Endometrial microvascular endothelial cells (primary cell): ENCODE results near the gene IL22RA1. TPM values are rescaled to one million over a fixed set of nuclear protein-coding genes. Genes with fewer than 3 reads are reported as not detected.

ENCODE experiments used
- in situ Hi-C: cut with HindIII; loops from 2 replicates; pipeline ENCODE4 v1.10.0; 2017; ENCODE audit warnings: low sequenced_read_pairs, low pct_unique_long_range_greater_than_20kb; ENCODE audit errors: inconsistent ontology term
- total RNA-seq: library from RNA; depleted of rRNA; stranded (reverse); fragments of >200 nt; gene quantifications from one replicate; pipeline ENCODE4 v1.2.3, GENCODE V29; 2015; ENCODE audit errors: inconsistent ontology term

The IL22RA1 gene, protein sequence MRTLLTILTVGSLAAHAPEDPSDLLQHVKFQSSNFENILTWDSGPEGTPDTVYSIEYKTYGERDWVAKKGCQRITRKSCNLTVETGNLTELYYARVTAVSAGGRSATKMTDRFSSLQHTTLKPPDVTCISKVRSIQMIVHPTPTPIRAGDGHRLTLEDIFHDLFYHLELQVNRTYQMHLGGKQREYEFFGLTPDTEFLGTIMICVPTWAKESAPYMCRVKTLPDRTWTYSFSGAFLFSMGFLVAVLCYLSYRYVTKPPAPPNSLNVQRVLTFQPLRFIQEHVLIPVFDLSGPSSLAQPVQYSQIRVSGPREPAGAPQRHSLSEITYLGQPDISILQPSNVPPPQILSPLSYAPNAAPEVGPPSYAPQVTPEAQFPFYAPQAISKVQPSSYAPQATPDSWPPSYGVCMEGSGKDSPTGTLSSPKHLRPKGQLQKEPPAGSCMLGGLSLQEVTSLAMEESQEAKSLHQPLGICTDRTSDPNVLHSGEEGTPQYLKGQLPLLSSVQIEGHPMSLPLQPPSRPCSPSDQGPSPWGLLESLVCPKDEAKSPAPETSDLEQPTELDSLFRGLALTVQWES
- total RNA-seq, result not detected

DNA sequence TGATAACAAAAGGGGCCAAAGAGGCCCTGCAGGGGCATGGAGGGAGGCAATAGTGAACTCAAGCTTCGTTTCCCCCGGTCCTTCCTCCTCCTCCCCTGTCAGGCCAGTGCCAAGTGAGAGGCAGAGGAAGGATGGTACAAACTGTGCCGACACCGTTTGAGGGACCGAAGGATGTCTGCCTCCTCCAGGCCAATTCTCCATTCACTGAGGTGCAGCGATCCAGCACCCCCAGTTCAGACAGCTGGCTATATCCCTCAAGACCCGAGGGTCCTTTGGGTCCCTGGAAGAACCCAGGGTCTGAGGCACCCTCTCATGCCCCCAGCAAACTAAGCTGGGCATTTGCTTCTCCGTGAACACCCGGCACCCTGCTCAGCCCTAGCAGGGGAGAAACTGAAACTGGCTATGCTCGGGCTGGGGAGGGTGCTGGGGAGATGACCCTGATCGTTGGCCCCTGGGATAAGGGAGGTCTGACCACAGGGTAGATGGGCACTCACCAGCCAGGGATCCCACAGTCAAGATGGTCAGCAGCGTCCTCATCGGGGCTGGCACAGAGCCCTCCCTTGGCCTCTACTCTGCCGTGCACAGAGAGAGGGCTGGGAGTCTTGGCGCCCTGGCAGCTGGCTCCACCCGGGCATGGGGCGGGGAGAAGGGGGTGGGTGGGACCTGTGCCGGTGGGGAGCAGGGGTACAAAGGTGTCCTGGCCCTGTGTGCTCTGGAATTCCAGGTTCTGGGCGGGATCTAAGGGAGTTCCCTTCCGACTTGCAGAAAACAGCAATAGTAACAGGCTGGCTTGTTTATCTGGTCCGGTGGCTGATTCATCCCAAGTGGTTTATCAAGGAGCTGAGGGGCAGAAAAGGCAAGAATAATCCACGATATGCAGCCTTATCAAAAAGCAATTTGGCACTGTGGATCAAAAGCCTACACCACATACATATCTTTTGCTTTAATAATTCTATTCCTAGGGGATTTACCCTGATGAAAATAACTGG is at the start of gene IL22RA1:
Gene IL22RA1 (minus strand): TSS at position 595 of the 989 bp plus-strand sequence. CDS start 58 bp downstream, at position 537.
- in situ Hi-C loops, result no loop called here

DNA sequence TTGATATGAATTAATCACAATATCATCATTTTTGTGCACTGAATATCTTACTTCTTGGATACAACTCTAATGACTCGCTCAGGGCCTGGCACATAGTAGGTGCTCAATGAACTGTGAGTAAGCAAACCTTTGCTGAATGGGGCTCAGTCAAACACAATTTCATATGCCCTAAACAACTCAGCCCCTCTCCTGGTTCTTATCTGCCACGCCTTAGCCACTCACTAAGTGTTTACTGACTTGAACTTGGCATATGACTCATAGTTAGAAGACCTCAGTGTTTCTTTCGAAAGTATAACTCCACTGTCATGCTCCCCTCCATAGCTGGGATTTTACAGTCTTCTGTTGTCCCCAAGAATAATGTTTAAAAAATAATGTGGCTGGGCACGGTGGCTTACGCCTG is 48.9 kb upstream of the IL22RA1 start:
- in situ Hi-C loops, result loop anchor here (10.0 kb wide), 1 partner anchor 203 kb away; no protein-coding TSS in a partner anchor

DNA sequence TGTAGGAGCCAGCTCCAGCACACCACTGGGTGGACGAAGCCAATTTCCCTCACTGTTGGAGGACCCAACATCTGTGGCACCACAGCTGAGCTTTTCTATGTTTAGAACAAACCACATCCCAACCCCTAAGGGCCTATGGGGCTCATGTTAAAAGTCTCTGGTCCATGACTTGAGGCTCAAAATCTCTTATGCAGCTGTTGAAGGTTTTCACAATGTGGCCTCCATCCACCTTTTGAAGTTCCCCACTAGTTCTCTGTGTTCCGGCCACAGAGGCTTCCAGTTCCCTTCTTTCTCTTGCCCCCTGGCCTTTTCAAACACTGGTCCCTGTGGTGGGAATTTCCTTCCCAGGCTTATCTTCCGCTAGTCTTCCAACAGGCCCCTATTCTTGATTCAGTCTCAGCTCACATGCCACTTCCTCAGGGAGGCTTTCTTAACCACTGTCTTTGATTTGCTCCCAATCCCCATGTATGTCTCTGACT is 48.1 kb upstream of the IL22RA1 start:
- in situ Hi-C loops, result loop anchor here (10.0 kb wide), 1 partner anchor 204 kb away; no protein-coding TSS in a partner anchor

DNA sequence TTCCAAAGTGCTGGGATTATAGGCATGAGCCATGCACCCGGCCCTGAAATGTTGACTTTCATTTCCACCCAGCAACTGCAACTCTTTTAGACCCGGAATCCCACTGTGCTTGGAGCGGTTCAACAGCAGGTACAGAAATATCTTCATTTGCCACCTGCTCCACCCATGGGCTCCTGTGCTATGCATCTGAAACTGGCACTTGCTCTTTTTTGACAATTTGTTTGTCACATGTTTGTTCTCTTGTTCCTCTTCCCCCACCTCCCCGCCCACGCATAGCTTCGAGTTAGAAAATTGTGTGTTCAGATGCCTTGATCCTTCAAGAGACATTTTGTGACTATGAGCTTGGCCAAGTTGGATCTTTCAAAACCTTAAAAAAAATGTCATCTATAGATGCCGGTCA is 46.6 kb upstream of the IL22RA1 start:
- in situ Hi-C loops, result no loop called here

DNA sequence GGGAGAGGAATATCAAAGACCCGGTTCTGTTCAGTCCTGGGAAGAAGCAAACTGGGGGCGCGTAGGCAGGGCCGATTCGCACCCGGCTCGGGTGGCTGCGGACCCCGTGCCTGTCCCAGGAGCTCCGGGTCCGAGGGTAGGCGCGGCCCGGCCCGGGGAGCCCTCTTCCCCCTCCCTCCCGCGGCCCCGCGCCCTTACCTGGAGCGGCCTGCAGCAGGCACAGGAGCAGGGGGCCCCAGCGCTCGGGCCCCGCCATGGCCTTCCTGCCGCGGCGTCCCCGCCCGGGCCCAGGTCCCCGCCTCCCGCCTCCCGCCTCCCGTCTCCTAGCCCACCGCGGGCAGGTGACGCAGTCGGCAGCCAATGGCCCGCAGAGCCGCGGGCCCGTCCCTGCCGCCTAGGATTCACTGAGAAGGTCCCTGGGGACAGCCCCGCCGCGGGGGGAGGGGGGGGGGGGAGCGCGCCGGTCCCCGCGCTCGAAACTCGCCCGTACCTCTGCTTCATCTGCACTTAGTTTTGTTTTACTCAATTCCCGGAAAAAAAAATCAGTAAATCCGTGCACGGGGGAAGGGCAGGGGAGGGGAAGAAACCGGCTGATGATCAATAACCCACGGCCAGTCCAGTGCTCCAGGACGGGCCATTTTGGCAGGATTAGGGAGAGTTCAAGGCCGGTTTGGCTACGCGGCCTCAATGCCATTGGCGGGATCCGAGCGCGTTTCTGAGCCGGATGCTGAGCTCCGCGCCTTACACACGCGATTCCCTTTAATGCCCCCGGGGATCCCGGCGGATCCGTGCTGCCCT is 44.3 kb upstream of the IL22RA1 start, which contains the start of gene IFNLR1:
Gene IFNLR1 (minus strand): TSS at position 297 of the 798 bp plus-strand sequence. CDS start 41 bp downstream, at position 256.
- in situ Hi-C loops, result no loop called here

DNA sequence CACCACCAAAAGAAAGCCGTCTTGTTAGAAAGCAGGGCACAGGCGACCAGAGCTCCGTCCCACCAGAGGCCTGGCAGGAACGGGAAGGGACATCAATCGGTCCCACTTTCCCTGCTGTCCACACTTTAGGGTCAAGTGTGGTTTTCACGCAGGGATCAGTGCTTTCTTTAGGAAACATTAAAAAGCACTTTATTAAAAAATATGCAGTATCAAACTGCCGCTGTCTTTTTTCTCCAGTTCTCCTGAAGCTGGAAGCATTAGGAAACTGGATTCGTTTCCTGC is 43.7 kb upstream of the IL22RA1 start:
- in situ Hi-C loops, result no loop called here

DNA sequence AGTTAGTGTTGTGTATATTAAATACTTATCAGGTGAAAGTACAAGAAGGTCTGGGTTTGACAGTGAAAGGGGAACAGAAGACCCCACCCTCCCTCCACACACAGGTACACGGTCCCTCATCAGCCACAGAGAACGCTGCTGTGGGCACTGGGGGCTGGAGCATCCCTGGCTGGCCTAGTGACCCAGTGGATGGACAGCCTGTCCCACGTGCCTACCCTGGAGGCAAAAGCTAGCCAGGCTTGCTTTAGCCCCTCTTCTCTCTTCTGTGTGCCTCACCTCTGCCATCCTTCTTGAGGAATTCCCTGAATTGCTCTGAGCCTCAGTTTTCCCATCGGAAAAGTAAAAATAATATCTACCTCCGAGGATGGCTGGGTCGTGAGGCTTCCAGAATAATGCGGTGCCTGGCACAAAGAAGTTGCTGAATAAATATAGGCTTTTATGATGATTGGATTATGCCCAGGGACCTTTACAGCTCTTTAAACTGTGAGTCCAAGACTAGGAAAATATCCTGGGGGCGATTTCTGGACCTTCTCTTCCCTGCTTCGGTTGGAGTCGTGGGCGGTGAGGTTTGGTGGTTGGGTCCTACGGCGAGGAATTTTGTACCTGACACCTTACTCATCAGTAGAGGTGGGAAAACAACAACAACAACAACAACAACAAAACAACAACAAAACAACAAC is 43.2 kb upstream of the IL22RA1 start:
- in situ Hi-C loops, result no loop called here

DNA sequence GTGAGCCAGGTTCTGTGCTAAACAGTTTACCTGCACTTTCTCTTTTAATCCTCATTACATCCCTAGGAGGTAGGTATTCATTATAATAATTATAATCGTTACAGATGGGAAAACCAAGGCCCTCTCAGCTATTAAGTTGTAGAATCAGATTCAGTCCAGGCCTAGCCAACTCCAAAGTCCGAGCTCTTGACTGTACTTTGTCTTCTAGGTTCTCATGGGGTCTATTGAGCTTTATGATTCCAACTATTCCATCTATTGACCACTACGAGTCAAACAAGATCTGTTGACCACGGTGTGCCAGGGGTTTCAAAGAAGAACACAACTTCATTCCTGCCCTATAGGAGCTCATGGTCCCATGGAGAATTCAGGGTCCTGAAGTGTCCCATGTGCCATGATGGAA is 42.1 kb upstream of the IL22RA1 start:
- in situ Hi-C loops, result no loop called here

DNA sequence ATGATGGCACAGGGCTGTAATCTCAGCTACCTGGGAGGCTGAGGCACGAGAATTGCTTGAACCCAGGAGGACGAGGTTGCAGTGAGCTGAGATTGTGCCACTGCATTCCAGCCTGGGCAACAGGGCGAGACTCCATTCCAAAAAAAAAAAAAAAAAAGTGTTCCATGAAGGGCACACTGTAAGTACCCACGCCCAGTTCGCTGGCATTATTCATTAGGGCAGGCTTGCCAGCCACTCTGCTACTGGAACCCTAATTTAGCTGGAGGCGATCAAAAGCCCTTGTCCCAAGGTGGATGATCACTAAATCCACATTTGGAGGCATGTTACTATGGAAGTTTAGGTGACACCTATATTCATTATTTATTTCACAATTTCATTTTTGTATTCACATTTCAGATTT is 39.1 kb upstream of the IL22RA1 start:
- in situ Hi-C loops, result no loop called here

DNA sequence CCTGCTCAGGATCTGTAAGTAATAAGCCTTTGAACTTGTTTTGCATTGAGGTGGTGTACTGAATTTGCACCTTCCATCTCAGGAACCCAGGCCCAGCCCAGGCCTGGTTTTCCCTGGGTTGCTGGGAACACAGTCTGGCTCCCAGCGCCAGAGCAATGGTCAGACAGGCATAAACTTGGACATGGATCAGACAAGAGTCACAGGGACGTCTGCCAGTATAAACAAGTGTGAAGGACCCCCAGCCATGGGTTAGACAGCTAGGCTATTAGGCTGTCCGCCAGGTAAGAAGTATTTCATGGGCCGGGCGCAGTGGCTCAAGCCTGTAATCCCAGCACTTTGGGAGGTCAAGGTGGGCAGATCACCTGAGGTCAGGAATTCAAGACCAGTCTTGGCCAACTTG is 38.7 kb upstream of the IL22RA1 start:
- in situ Hi-C loops, result no loop called here

DNA sequence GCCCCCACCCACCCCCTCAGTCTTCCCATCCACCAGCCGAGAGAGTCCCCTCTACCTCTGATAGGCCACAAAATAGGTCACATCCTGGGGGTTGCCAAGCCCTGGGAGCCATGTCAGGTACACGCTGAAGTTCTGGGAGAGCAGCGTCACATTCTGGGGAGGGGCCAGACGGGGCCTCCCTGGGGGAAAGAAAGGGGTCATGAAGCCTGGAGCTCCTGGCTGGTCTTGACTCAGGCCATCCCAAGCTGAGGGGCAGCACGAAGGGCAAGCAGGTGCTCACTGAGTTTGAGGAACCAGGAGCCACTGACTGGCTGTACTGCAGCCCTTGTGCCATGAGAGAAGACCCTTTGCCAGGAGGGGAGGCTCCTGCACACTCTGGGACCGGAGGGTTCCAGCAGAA is 37.7 kb upstream of the IL22RA1 start:
- in situ Hi-C loops, result no loop called here

DNA sequence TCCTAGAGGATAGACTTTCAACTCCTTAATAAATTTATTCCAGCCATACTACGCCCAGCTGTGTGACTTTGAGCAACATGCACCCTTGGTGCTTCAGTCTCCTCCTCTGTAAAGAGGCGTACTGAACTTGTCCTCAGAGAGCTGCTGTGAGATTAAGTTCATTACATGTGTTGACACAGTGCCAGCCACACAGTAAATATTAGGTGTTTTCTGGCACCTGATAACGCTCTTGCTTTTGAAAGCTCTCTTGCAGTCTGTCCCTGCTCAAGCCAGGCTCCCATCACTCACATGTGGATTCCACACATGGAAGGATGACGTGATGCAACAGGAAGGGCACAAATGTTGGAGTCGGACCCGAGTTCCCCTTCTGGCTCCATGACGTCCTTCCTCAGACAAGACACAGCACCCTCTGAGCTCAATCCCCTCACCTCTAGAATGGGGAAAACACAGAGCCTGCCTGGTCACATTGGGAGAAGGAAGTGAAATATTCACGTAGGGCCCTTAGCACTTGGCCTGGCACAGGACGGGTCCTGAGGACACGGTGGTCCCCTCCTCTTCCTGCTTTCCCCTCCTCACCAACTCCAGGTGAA is 36.4 kb upstream of the IL22RA1 start:
- in situ Hi-C loops, result no loop called here

DNA sequence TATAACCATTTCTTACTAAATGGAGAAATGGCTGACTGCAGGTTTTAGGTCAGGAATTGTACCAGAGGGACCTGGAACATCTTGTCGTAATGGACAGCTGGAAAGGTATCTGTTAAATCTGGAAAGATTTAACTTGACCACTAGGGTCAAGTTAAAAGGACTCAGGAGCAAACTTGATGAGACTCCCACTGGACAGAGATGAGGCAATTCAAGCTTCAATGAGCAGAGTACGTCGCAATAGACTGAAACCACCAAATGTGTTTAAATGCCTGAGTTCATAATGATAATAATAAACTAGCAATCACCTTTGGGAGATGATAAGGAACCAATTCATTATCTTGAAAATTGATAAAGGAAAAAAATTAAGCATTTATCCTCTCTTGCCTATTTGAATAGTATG is 35.5 kb upstream of the IL22RA1 start:
- in situ Hi-C loops, result no loop called here

DNA sequence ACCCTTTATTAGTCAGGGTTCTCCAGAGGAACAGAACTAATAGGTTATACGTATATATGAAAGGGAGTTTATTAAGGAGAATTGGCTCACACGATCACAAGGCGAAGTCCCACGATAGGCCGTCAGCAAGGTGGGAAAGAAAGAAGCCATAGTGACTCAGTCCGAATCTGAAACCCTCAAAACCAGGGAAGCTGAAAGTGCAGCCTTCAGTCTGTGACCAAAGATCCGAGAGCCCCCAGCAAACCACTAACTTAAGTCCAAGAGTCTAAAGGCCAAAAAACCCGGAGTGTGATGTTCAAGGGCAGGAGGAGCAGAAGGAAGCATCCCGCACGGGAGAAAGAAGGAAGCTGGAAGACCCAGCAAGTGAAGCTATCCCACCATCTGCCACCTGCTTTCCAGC is 34.2 kb upstream of the IL22RA1 start:
- in situ Hi-C loops, result no loop called here

DNA sequence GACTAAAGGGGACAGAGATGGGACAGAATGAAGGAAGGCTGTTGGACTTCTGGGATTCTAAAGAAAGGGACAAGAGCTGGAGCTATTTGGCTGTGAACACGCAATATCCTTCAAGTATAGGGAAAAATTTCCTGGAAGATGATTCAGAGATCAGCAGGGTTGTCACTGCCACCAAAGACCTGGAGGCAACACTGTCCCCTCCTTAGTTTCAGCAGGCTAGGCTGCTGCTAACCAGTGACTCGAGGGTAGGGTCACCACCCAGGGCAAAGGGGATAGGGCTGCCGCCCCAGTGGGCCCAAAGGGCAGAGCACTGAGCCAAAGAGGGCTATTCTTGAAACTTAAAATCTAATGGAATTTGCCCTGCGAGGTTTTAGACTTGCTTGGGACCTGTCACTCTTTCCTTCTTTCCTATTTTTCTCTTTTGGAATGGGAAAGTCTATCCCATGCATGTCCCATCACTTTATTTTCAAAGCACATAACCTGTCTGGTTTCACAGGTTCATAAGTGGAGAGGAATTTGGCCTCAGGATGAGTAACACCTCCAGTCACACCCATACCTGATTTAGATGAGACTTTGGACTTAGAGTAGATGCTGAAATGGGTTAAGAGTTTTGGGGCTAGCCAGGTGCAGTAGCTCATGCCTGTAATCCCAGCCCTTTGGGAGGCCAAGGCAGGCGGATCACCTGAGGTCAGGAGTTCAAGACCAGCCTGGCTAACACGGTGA is 32.3 kb upstream of the IL22RA1 start:
- in situ Hi-C loops, result no loop called here

DNA sequence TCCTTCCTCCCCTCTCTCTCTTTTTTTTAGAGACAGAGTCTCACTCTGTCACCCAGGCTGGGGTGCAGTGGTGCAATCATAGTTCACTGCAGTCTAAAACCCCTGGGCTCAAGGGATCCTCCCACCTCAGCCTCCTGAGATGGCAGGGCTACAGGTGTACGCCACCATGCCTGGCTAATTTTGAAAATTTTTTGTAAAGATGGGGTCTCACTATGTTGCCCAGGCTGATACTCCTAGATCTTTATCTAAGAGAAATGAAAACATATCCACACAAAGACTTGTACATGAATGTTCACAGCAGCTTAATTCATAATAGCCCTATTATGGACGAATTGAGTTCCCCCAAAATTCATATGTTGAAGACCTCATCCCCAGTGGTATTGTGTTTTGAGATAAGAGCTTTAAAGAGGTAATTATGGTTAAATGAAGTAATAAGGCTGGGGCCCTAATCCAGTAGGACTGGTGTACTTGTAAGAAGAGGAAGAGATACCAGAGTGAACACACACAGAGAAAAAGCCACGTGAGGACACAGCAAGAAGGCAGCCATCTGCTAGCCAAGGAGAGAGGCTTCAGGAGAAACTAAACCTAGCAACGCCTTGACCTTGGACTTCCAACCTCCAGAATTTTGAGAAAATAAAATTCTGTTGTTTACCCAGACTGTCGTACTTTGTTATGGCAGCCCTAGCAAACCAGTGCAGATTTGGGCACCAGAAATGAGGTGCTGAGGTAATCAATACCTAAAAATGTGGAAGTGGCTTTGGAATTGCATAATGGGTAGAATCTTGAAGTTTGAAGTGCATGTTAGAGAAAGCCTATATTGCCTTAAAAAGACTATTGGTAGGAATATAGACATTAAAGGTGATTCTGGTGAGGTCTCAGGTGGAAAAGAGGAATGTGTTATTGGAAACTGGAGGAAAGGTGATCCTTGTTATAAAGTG is 31.0 kb upstream of the IL22RA1 start:
- in situ Hi-C loops, result no loop called here
